HL-60 (cell line): Measurements from ENCODE around the gene GTF2H1.

Source experiments
- DNase-seq, 2 experiments: peaks; one replicate each; pipeline ENCODE4 v3.0.0-alpha.2; 2010 to 2020; ENCODE audit warnings: low read depth in 1 of 2, low spot score in 1 of 2
- H3K27ac ChIP-seq: fragments of 250-450 bp; sonication (Bioruptor Pico); replicated peaks from 2 replicates; pipeline ENCODE4 v1.5.1; 2020; ENCODE audit warnings: mild to moderate bottlenecking, moderate library complexity
- H3K27me3 ChIP-seq: fragments of 250-450 bp; sonication (Bioruptor Pico); 2 replicates; pipeline ENCODE4 v1.5.1; 2021; ENCODE audit warnings: mild to moderate bottlenecking, moderate library complexity; ENCODE audit not compliant: insufficient read depth, poor library complexity, severe bottlenecking
- H3K4me3 ChIP-seq: replicated peaks from 2 replicates; pipeline ENCODE4 v1.5.1; 2011; ENCODE audit warnings: mild to moderate bottlenecking, control low read depth, low read length; ENCODE audit not compliant: insufficient read depth
- GABPA ChIP-seq: IDR thresholded peaks from 2 replicates; pipeline ENCODE4 v1.6.1; 2012; ENCODE audit warnings: low read depth
- POLR2AphosphoS5 ChIP-seq: IDR thresholded peaks from 2 replicates; pipeline ENCODE4 v1.6.1; 2012; ENCODE audit warnings: low read depth
- SPI1 ChIP-seq: IDR thresholded peaks from 2 replicates; pipeline ENCODE4 v1.6.1; 2012; ENCODE audit warnings: low read depth, mild to moderate bottlenecking, borderline replicate concordance
- TF ChIP-seq, protein P1 (sequence below): IDR thresholded peaks from one replicate; pipeline ENCODE4 v1.5.1; 2011; ENCODE audit warnings: low read length, control low read depth, inconsistent platforms; ENCODE audit not compliant: insufficient read depth
- TF ChIP-seq, protein P2 (sequence below): IDR thresholded peaks from 2 replicates; pipeline ENCODE4 v1.6.1; 2012; ENCODE audit warnings: low read depth; ENCODE audit not compliant: insufficient replicate concordance

Gene GTF2H1

DNA sequence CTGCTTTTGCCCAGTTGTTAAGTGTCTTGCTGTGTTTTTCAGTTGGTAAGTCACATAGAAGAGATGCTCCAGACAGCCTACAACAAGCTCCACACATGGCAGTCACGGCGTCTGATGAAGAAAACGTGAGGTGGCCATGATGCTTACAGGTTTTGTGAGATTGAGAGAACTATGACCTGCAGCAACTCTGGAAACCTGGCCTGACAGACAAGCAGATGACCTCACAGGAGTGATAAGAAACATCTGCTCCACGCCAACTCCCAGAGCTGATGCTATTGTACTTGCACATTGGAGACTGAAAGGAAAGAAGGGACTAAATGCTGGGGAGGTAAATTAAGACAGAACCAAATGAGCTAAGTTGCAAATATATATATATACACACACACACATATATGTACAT is 43.4 kb downstream of the GTF2H1 start:
- no peak for DNase-seq
- TF ChIP-seq, protein P1, sequence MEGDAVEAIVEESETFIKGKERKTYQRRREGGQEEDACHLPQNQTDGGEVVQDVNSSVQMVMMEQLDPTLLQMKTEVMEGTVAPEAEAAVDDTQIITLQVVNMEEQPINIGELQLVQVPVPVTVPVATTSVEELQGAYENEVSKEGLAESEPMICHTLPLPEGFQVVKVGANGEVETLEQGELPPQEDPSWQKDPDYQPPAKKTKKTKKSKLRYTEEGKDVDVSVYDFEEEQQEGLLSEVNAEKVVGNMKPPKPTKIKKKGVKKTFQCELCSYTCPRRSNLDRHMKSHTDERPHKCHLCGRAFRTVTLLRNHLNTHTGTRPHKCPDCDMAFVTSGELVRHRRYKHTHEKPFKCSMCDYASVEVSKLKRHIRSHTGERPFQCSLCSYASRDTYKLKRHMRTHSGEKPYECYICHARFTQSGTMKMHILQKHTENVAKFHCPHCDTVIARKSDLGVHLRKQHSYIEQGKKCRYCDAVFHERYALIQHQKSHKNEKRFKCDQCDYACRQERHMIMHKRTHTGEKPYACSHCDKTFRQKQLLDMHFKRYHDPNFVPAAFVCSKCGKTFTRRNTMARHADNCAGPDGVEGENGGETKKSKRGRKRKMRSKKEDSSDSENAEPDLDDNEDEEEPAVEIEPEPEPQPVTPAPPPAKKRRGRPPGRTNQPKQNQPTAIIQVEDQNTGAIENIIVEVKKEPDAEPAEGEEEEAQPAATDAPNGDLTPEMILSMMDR, result no peak
- no peak for TF ChIP-seq GABPA
- TF ChIP-seq, protein P2, sequence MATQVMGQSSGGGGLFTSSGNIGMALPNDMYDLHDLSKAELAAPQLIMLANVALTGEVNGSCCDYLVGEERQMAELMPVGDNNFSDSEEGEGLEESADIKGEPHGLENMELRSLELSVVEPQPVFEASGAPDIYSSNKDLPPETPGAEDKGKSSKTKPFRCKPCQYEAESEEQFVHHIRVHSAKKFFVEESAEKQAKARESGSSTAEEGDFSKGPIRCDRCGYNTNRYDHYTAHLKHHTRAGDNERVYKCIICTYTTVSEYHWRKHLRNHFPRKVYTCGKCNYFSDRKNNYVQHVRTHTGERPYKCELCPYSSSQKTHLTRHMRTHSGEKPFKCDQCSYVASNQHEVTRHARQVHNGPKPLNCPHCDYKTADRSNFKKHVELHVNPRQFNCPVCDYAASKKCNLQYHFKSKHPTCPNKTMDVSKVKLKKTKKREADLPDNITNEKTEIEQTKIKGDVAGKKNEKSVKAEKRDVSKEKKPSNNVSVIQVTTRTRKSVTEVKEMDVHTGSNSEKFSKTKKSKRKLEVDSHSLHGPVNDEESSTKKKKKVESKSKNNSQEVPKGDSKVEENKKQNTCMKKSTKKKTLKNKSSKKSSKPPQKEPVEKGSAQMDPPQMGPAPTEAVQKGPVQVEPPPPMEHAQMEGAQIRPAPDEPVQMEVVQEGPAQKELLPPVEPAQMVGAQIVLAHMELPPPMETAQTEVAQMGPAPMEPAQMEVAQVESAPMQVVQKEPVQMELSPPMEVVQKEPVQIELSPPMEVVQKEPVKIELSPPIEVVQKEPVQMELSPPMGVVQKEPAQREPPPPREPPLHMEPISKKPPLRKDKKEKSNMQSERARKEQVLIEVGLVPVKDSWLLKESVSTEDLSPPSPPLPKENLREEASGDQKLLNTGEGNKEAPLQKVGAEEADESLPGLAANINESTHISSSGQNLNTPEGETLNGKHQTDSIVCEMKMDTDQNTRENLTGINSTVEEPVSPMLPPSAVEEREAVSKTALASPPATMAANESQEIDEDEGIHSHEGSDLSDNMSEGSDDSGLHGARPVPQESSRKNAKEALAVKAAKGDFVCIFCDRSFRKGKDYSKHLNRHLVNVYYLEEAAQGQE, result no peak
- no peak for TF ChIP-seq SPI1
- TF ChIP-seq POLR2AphosphoS5, result no peak
- no peak overlapping the region for H3K4me3 ChIP-seq
- H3K27me3 ChIP-seq, result no peaks in the 10 kb centered on the region
- H3K27ac ChIP-seq, result no peak overlapping the region

DNA sequence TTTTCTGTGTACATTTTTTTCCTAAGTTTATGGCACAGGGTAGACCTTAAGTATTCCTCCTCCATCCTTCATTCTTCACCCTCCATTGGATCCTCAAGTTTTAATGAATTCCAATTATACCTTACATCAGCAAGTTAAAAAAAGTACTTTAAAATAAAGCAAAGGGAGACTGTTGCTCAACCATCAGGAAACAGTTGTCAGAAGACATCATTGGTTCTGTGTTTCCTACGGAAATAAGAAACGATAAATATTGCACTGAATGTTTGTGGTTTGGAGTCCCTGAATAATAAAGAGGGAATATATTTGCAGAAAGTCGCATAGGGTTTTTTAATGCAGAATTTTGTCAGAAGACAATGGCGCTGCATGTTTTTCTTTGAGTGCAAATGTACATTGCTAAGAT is 43.9 kb downstream of the GTF2H1 start:
- Histone ChIP-seq H3K27ac (no peak overlapping the region), H3K4me3 (no peak overlapping the region), H3K27me3 (no peaks in the 10 kb centered on the region)
- no peak for TF ChIP-seq POLR2AphosphoS5
- TF ChIP-seq GABPA, result no peak
- TF ChIP-seq, protein P1, result no peak
- TF ChIP-seq, protein P2, result no peak
- TF ChIP-seq SPI1, result no peak
- no peak for DNase-seq

DNA sequence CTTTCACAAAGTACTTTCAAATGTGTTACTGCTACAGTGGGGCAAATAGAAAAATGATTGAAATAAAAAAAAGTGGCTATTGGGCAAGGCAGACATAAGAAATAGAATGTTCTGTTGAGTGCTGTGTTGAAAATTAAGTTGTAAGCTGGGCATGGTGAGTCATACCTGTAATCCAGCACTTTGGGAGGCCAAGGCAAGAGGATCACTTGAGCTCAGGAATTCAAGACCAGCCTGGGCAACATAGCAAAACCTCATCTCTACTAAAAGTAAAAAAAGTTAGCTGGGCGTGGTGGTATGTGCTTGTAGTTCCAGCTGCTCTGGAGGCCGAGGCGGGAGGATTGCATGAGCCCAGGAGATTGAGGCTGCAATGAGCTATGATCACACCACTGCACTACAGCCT is 45.1 kb downstream of the GTF2H1 start:
- H3K27me3 ChIP-seq, result no peaks in the 10 kb centered on the region
- H3K4me3 ChIP-seq, result no peak overlapping the region
- DNase-seq, result no peak
- TF ChIP-seq POLR2AphosphoS5, result no peak
- TF ChIP-seq, protein P1, result no peak
- TF ChIP-seq, protein P2, result no peak
- TF ChIP-seq GABPA, result no peak
- no peak for TF ChIP-seq SPI1
- no peak overlapping the region for H3K27ac ChIP-seq
